Body of pancreas (tissue), 4 donors: ENCODE results near the gene NXPE1.

Experiments used
- CTCF ChIP-seq, 7 experiments: fragments of 450-650 bp in 4 of 7; fragments of 200-600 bp in 3 of 7; sonication (generic) in 3 of 7; IDR thresholded peaks; one replicate each; pipeline ENCODE4 v1.5.1; 2016 to 2019; ENCODE audit warnings: antibody characterized with exemption in 7 of 7
- POLR2A ChIP-seq, 3 donors: fragments of 450-650 bp; IDR thresholded peaks; one replicate each; pipeline ENCODE4 v1.6.1; 2016; ENCODE audit warnings: antibody characterized with exemption in 3 of 3, mild to moderate bottlenecking in 2 of 3

DNA sequence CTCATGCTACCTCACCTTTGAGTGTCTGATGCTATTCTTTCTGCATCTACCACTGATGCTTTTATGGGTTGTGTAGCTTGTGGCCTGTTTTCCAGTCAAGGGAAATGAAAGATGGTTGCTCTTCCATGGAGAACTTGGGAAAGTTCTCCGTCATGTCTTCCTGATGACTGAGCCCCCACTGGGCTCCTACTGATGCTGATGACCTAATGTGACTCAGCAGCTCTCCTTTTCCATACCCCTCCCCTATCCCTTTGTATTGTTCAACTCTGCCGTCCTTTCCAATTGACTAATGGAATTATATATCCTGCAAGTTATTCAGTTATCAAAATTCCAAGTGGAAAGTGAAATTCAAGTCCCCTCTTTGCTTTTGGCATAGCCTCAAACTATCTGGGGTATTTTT, 75.8 kb downstream of the NXPE1 start:
- no peak for TF ChIP-seq CTCF (IDR thresholded peaks at IDR 0.05)
- TF ChIP-seq POLR2A (IDR thresholded peaks at IDR 0.05), result no peak
